Effector memory CD4-positive, alpha-beta T cell (primary cell): ENCODE data around the gene B9D1.

Experiments used
- DNase-seq, 3 donors: peaks; one replicate each; pipeline ENCODE4 v3.0.0-alpha.2; 2020
- H3K27ac ChIP-seq: 2 replicates; pipeline ENCODE4 v1.7.0; 2013; ENCODE audit warnings: mild to moderate bottlenecking, low read length, moderate library complexity; ENCODE audit not compliant: insufficient read depth, poor library complexity, severe bottlenecking
- H3K27me3 ChIP-seq: replicated peaks from 2 replicates; pipeline ENCODE4 v1.7.0; 2013; ENCODE audit warnings: mild to moderate bottlenecking, low read length; ENCODE audit not compliant: insufficient read depth, control insufficient read depth, poor library complexity, severe bottlenecking
- H3K36me3 ChIP-seq: 2 replicates; pipeline ENCODE4 v1.7.0; 2013; ENCODE audit warnings: mild to moderate bottlenecking, low read length, moderate library complexity; ENCODE audit not compliant: control insufficient read depth, insufficient read depth
- H3K4me1 ChIP-seq: 2 replicates; pipeline ENCODE4 v1.7.0; 2013; ENCODE audit warnings: low read length, mild to moderate bottlenecking; ENCODE audit not compliant: control insufficient read depth, insufficient read depth, poor library complexity, severe bottlenecking
- H3K4me3 ChIP-seq: 2 replicates; pipeline ENCODE4 v1.7.0; 2013; ENCODE audit warnings: low read length, low read depth, mild to moderate bottlenecking; ENCODE audit not compliant: insufficient read depth, poor library complexity, severe bottlenecking
- H3K9me3 ChIP-seq: 2 replicates; pipeline ENCODE4 v1.7.0; 2013; ENCODE audit warnings: mild to moderate bottlenecking, low read length, moderate library complexity; ENCODE audit not compliant: control insufficient read depth

The B9D1 gene

DNA sequence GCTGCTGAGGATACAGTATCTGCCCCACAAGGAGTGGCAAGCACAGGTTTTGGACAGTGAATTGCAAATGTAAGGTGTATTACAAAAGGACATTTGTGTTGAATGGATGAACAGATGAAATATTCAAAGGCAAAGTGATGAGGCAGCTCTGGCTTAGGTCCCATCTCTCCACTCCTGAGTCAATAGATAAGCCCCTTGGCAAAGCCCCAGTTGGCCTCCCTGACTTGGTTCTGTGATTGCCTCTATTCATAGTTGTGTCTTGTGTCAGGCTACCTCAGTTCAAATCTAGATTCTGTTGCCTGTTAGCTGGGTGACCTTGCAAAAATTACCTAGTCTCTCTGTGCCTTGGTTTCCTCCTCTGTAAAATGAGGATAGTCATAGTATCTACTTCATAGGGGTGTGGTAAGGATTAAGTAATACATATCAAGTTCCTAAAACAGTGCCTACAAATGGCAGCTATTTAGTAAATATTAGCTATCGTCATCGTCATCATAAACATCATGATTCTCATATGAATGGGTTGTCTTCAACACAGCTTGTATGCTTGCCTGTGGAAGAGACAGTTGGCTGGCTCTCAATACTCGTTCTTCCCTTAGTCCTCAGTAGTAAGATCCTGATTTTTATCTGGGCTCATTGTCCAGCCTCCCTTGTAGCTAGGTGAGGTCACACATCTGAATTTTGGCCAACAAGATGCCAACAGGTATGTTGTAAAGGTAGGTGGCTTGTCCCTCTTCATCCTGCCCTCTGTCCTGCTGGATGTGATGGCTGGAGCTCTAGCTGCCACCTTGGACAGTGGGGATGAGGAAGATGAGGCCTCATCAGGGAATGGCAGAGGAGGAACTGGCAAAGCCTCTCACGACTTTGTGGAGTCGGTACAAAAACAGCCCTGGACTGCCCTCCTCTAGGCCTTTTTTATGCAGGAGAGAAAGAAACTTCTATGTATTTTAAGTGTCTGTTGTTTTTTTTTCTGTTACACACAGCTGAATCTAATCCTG, 26.6 kb upstream of the B9D1 start:
- no peak for DNase-seq
- H3K27ac ChIP-seq, result no peak overlapping the region
- H3K4me1 ChIP-seq, result no peaks in the 10 kb centered on the region
- H3K27me3 ChIP-seq, result no peaks in the 10 kb centered on the region
- no peaks in the 10 kb centered on the region for H3K9me3 ChIP-seq
- no peak overlapping the region for H3K4me3 ChIP-seq
- H3K36me3 ChIP-seq, result no peaks in the 10 kb centered on the region

DNA sequence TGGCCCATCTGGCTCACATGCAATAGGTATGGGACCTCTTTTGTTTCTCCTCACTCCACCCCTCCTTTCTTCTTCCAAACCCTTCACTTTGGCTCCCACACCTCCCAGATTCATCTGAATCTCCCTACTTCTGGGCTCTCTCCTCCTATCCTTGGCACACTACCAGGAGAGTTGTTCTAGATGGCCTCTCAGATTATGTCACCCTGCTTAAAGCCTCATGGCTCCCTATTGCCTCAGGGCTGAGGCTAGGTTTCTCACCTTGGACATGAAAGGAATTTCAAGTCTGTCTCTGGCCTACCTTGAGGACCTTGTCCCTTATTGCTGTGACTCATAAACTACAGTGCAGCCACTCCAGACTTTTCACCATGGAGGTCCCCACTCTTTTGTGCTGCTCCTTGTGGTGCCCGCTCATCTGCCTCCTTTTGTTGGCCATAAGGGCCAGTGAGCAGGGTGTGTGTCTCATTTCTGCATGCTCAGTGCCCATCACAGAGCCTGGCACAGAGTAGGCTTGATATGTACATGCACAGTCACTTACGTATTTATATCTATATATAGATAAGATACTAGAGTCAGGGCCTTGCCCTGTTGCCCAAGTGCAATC, 25.5 kb upstream of the B9D1 start:
- Histone ChIP-seq H3K4me3 (no peak overlapping the region), H3K27ac (no peak overlapping the region), H3K27me3 (no peaks in the 10 kb centered on the region), H3K9me3 (no peaks in the 10 kb centered on the region), H3K36me3 (peaks cover 2% of the 10 kb centered on the region), H3K4me1 (no peaks in the 10 kb centered on the region)
- DNase-seq, result no peak

DNA sequence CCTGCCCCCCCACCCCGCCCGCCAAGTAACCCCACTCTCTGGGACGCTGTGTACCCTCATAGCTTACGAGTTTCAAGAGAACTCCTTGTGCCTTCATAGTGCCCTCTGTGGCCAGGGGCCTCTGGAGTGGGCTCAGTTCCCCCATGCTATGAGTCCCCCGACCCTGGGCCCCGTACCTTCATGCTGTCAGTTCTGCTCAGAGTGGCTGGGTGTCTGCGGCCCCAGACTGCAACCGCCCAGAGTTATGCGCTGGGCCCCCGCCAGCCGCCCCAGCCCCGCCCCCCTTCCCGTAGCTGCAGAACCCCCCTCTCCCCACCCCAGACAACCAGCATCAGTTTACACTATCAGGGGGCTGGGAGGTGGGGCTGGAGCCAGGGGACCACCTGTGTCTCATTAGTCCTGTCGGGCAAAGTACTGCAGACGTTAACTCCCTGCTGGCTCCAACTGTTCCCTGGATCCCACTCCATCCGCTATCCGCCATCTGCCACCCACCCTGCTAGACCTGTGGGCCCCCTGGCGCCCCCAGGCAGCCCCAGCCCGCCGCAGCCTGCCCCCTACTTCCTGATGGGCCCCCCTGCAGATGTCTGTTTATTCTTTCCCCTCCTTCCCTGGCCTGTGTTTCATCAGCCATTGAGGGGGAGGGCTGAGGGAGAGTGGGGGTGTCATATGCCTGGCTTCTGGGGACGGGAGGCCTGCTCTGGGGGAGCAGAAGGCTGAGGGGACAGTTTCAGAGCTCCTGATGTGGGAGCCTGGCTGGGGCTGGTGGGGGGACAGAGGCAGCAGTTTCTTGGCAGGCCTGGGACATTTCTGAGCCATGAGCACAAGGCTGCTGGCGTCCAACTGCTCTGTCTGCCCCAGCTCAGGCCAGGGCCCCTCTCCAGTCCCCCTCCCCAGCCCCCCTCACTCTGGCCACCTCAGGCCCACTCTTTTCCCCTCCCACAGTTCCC, 24.7 kb upstream of the B9D1 start, which contains the start of gene MFAP4:
Gene MFAP4, minus strand, starts transcription at position 217 of the 947 bp plus-strand sequence. Its CDS starts 35 bp downstream, at position 182.
- no peak within 1 kb of the TSS for H3K4me3 ChIP-seq
- H3K4me1 ChIP-seq, result no peaks in the 10 kb centered on the region

DNA sequence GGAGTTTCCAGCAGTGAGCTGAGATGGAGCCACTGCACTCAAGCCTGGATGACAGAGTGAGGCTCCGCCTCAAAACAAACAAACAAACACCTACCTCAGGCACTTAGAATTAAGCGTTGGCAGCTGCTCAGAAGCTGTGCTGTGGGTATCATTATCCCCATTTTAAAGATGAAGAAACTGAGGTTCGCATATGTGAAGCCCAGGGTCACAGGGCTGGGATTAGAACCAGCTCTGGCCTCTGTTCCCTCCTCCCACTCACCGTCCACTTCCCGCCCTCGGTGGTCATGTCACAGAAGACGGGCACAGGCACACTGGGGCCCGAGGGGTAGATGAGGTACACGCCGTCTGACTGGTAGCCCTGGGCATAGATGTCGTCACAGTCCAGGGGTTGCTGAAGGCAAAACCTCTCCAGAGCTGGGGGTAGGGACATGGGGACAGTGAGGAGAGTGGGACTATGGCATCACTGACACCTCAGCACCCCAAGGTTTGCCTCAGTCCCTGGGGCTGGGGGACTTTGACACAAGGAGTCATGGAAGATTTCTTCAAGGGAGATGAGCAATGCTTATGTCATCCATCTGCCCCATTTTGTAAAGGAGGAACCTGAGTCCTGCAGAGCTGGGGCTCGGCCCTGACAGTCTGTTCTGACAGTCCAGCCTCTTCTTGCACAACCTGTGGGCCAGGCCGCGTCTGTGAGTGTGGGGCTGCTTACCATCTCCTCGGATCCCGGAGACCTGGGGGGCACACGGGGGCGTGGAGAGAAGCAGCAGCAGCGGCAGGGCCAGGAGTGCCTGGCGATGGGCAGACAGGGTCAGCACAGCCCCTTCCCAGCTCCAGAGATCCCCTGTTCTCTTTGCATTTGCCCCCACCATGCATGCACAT, 23.8 kb upstream of the B9D1 start:
- Histone ChIP-seq H3K27me3 (no peaks in the 10 kb centered on the region), H3K9me3 (no peaks in the 10 kb centered on the region), H3K27ac (no peak overlapping the region), H3K4me3 (no peak overlapping the region), H3K4me1 (no peaks in the 10 kb centered on the region), H3K36me3 (peaks cover 11% of the 10 kb centered on the region)
- no peak for DNase-seq

More for the DNA sequence above, 24.7 kb upstream of the B9D1 start, which contains the start of gene MFAP4:
- Histone ChIP-seq H3K9me3 (no peaks in the 10 kb centered on the region), H3K36me3 (peaks cover 9% of the 10 kb centered on the region), H3K27me3 (no peaks in the 10 kb centered on the region), H3K27ac (no peak within 1 kb of the TSS)
- DNase-seq, result no peak

DNA sequence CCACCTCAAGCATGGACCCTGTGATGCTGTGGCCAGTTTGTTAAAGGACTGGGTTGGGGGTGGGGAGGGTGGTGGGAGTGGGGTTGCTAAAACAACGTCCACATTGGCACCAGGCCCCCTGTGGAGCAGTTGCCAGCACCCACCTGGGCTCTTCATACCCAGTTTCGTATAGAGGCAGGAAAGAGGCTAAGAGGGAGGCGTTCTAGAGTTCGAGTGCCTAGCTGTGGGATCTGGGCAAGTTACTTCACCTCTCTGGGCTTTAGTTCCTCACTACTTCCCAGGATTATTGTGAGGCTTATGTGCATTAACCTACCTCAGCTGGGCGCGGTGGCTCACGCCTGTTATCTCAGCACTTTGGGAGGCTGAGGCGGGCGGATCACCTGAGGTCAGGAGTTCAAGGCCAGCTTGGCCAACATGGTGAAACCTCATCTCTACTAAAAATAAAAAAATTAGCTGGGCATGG, 23.0 kb upstream of the B9D1 start:
- Histone ChIP-seq H3K4me1 (no peaks in the 10 kb centered on the region), H3K27ac (no peak overlapping the region), H3K4me3 (no peak overlapping the region), H3K36me3 (peaks cover 18% of the 10 kb centered on the region), H3K9me3 (no peaks in the 10 kb centered on the region), H3K27me3 (no peaks in the 10 kb centered on the region)
- DNase-seq, result no peak

DNA sequence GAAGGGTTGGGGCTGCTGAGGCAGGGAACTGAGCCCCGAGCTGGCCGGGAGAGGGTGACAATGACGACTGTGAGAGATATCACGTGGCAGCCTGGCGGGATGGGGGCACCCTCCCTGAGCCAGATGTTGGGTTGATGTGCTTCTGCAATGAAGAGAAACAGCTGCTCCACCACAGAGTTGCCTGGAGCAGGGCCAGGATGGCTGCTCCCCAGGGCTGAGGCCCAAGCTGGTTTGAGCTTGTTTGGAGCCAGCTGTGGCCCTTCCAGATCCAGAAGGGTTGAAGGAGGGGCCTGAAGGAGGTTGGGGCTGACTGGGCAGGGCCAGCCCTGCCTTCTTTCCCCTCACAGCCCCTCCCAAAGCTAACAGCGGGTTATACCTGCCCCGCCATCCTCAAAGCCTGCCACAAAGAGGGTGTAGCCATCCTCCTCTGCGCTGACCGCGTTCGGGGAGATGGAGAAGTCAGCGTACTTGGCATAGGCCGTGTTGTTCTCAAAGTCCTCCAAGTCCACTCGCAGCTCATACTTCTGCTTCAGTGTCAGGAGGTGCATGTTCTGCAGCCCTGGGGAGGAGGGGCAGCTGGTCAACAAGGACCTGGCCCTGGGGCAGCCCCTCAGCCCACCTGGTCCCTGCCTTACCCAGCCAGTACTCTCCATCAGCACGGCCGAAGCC, 22.3 kb upstream of the B9D1 start:
- DNase-seq, result no peak
- H3K36me3 ChIP-seq, result peaks cover 22% of the 10 kb centered on the region
- H3K4me1 ChIP-seq, result no peaks in the 10 kb centered on the region
- no peak overlapping the region for H3K27ac ChIP-seq
- no peaks in the 10 kb centered on the region for H3K9me3 ChIP-seq
- H3K4me3 ChIP-seq, result no peak overlapping the region
- H3K27me3 ChIP-seq, result no peaks in the 10 kb centered on the region

DNA sequence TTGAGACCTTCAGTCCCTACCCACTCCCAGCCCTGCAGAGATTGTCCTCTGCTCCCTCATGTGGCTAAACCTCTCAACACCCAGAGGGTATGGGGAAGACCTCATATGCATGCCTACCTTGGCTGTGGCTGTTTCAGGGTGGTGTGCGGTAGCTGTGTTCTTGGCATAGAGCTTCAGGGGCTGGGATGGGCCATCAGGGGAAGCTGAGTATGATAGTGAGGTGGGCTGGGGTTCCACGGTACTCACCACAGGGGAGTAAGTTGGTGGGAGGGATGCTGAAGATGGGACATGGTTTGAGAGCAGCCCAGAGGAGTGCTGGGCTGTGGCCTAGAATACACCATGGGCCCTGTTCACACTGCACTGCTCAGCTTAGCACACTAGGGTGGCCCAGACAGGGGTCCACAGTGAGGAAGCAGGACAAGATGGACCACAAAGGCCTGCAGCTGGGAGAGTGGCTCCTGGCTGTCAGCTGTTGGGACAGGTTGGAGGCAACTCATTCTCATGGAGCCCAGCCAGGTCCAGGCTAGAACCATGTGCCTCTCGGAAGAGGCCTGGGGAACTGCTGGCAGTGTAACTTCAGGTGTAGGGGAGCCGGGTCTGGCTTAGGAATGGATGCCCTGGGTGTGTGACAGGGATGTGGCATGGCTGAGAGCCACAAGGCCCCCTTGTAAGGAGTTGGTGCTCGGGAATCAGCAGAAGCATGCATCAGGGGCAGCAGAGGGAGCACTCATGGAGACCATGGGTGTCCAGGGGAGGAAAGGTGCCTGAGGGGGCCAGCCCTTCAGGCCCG, 21.4 kb upstream of the B9D1 start:
- H3K27ac ChIP-seq, result no peak overlapping the region
- no peaks in the 10 kb centered on the region for H3K27me3 ChIP-seq
- peaks cover 22% of the 10 kb centered on the region for H3K36me3 ChIP-seq
- no peak for DNase-seq
- H3K4me1 ChIP-seq, result peaks cover 1% of the 10 kb centered on the region
- H3K4me3 ChIP-seq, result no peak overlapping the region
- H3K9me3 ChIP-seq, result no peaks in the 10 kb centered on the region
